ENCODE data around the gene GIPR.

Gene GIPR

DNA sequence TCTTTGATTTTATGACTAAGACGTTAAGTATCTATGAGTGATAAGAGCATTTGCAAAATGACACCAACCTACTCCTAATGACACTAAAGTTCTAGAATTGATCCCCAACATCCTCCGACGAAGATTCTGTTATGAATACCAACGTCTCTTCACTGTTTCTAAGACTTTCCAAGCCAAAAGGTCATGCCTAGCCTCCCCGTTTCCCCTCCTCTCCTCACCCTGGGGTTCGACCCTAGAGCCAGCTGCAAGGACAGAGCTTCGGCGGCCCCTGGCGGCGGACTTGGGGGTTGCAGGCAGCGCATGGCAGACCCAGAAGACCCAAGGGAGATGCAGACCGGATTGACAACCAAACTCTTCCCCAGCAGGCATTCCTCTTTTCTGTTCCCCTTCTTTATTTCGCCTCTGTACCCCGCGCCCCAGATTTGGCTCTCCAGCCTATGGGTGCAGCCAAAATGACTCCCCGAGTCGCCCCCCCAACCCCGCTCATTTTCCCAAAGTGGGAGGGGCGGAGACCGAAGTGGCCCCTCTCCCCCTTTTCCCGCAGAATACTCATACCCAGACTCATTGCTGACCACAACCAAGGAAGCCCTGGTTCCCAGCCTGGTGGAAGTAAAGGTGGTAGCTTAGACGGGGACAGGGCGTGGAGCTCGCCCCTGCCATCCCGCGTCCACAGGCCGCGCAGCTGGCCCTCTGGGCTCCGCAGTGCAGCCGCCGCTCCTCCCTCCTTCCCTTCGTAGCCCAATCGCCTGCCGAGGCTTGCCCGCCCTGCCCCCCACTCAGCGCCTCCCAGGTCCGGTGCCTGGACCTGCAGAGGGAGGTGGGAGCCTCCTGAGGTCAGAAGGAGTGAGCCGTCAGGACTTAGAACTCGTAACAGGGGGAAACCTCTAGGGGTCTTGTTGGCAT, 24.7 kb upstream of the GIPR start:
- Histone ChIP-seq H3K27ac (no peak overlapping the region), H3K36me3 (no peaks in the 10 kb centered on the region), H3K27me3 (peaks cover 49% of the 10 kb centered on the region), H3K4me1 (ENCODE audit: control insufficient read depth in 1 of 2, insufficient read depth in 1 of 2, low read depth in 1 of 2, low read length in 1 of 2) (peaks cover 50 to 56% of the 10 kb centered on the region in 2 experiments), H3K4me3 (ENCODE audit: low read depth in 1 of 2, low read length in 1 of 2) (peak overlapping the region in 1 of 2 experiments; percentile 59), H3K9me3 (no peaks in the 10 kb centered on the region)
- TF ChIP-seq, protein P1, sequence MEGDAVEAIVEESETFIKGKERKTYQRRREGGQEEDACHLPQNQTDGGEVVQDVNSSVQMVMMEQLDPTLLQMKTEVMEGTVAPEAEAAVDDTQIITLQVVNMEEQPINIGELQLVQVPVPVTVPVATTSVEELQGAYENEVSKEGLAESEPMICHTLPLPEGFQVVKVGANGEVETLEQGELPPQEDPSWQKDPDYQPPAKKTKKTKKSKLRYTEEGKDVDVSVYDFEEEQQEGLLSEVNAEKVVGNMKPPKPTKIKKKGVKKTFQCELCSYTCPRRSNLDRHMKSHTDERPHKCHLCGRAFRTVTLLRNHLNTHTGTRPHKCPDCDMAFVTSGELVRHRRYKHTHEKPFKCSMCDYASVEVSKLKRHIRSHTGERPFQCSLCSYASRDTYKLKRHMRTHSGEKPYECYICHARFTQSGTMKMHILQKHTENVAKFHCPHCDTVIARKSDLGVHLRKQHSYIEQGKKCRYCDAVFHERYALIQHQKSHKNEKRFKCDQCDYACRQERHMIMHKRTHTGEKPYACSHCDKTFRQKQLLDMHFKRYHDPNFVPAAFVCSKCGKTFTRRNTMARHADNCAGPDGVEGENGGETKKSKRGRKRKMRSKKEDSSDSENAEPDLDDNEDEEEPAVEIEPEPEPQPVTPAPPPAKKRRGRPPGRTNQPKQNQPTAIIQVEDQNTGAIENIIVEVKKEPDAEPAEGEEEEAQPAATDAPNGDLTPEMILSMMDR (IDR thresholded peaks at IDR 0.05): peak; percentile 96

DNA sequence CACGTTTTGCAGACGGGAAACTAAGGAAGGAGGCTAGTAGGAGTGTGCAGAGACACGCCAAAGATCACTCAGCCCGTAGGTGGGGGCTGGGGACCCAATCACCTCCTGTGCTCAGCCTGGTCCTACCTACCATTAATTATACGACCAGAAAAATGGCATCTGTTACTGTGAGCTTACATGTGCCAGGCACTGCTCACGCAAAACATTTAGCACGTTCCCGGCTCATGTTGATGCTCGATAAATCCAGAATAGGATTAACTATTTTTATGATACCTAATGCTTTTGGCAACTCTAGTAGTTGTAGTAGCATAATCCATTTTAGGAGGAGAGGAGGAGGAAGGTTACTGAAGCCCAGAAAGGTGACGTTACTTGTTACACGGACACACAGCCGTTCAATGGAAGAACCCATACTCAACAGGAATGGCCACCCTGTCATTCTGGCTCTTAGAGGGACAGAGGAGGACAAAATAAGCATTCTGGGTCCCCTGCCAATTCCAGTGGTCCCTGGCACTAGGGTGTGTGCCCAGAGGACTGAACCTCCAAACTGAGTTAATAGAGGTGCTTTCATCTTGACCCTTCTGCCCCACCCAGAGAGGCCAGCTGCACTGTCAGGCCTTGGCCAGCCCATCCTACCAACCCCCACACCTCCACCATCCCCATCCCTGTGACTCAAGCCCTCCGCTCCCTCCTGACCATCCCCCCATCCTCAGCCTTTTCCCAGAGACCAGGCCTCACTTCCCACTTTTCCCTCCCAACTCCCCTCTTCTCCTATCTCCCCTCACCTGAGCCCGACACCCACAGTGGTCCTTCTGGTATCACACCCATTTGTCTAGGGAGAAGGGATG, 23.9 kb upstream of the GIPR start:
- TF ChIP-seq, protein P1 (IDR thresholded peaks at IDR 0.05): no peak
- H3K4me1 ChIP-seq (ENCODE audit: control insufficient read depth in 1 of 2, insufficient read depth in 1 of 2, low read depth in 1 of 2, low read length in 1 of 2): peaks cover 42 to 47% of the 10 kb centered on the region in 2 experiments
- no peak overlapping the region for H3K27ac ChIP-seq

DNA sequence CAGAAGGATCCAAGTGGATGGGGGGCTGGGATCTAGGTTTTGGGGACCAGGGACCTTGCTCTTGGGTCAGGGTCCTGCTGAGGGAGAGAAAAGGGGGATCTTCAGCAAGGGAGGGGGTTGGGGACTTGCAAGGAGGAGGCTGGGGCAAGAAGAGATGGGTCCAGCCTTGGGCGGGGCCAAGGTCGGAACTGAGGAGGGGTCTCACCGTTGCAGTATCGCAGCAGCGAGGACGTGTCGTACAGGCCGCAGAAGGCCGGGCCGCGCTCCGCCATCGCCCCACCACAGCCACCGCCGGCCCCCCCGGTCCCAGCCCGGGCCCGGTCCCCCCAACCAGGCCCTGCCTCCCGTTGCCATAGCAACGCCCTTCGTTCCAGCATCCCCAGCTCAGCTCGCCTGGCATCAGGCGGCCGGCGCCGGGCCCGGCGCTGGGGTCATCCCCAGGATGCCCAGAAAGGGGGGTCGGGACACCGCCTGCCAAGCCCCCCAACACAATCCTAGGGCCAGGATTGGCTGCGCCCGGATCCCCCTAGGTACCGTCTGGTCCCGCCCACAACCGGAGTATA, 22.9 kb upstream of the GIPR start:
- H3K27me3 ChIP-seq: peaks cover 54% of the 10 kb centered on the region
- H3K9me3 ChIP-seq: no peaks in the 10 kb centered on the region
- peaks cover 34 to 38% of the 10 kb centered on the region in 2 experiments for H3K4me1 ChIP-seq (ENCODE audit: control insufficient read depth in 1 of 2, insufficient read depth in 1 of 2, low read depth in 1 of 2, low read length in 1 of 2)
- TF ChIP-seq, protein P1 (IDR thresholded peaks at IDR 0.05): no peak
- no peaks in the 10 kb centered on the region for H3K36me3 ChIP-seq
- H3K27ac ChIP-seq: no peak overlapping the region
- H3K4me3 ChIP-seq (ENCODE audit: low read depth in 1 of 2, low read length in 1 of 2): no peak overlapping the region

More for the DNA sequence above, 23.9 kb upstream of the GIPR start:
- Histone ChIP-seq H3K4me3 (ENCODE audit: low read depth in 1 of 2, low read length in 1 of 2) (no peak overlapping the region), H3K36me3 (no peaks in the 10 kb centered on the region), H3K27me3 (peaks cover 49% of the 10 kb centered on the region), H3K9me3 (no peaks in the 10 kb centered on the region)

DNA sequence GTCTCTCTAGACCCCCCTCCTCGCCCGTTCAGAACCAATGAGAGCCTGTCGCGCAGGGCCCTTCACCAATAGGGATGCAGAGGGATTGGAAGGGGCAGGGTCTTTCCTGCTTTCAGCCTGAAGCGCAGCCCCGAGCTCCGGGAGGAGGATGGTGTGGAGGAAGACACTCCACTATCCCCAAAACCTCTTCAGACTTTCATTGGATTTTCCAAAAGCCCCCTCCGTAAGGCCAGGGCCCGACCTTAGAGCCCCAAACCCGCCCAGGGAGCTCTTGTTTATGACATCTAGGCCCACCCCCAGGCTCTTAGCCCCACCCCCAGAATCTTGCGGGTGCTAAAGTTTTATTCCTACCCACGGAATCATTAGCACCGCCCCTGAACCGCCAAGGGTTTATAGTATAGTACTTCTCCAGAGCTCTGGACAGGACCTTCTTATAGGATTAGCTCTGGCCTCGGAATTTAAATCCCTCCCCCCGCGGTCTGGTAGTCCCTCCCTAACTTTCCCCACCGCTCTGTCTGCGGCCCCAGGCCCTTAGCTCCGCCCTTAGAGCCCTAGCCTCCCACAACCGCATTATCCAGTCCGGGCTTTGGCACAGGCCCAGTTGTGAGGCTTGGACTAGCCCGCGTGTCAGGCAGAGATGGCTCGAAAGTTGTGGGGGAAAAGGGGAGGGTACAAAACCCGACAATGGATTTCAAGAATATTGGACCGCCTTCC, 22.2 kb upstream of the GIPR start:
- TF ChIP-seq, protein P1 (IDR thresholded peaks at IDR 0.05): no peak
- H3K9me3 ChIP-seq: no peaks in the 10 kb centered on the region
- no peak overlapping the region for H3K27ac ChIP-seq
- no peak overlapping the region for H3K4me3 ChIP-seq (ENCODE audit: low read depth in 1 of 2, low read length in 1 of 2)
- H3K4me1 ChIP-seq (ENCODE audit: control insufficient read depth in 1 of 2, insufficient read depth in 1 of 2, low read depth in 1 of 2, low read length in 1 of 2): peaks cover 32 to 33% of the 10 kb centered on the region in 2 experiments
- H3K27me3 ChIP-seq: peaks cover 57% of the 10 kb centered on the region
- no peaks in the 10 kb centered on the region for H3K36me3 ChIP-seq

DNA sequence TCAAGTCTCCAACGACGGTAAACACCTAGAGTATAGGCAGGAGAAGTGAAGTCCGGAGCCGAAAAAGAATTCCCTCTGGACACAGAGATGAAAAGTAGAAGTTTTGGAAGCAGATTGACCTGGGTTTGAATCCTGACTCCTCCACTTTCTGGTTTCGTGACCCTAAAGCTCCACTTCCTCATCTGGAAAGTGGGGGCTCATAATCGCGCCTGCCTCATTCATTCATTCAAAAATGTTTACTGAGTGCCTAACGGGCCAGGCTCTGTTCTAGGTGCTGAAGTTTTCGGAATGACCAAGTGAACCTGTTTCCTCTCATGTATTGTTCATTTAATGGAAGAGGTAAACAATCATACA, 21.7 kb upstream of the GIPR start:
- H3K36me3 ChIP-seq: no peaks in the 10 kb centered on the region
- no peak overlapping the region for H3K27ac ChIP-seq
- peaks cover 27 to 28% of the 10 kb centered on the region in 2 experiments for H3K4me1 ChIP-seq (ENCODE audit: control insufficient read depth in 1 of 2, insufficient read depth in 1 of 2, low read depth in 1 of 2, low read length in 1 of 2)
- H3K9me3 ChIP-seq: no peaks in the 10 kb centered on the region
- TF ChIP-seq, protein P1 (IDR thresholded peaks at IDR 0.05): no peak
- peaks cover 57% of the 10 kb centered on the region for H3K27me3 ChIP-seq
- no peak overlapping the region for H3K4me3 ChIP-seq (ENCODE audit: low read depth in 1 of 2, low read length in 1 of 2)

Measured in neutrophil (primary cell).